Astrocyte (in vitro differentiated cells and primary cell): ENCODE measurements around the gene MTURN.

Experiments
- EZH2 ChIP-seq: IDR thresholded peaks from 2 replicates; pipeline ENCODE4 v1.6.1; 2012; ENCODE audit warnings: mild to moderate bottlenecking, low read length, inconsistent platforms; ENCODE audit not compliant: insufficient read depth
- TF ChIP-seq, protein P1 (sequence below): IDR thresholded peaks from 2 replicates; pipeline ENCODE4 v1.5.1; 2011; ENCODE audit warnings: low read depth, mild to moderate bottlenecking, inconsistent platforms, low read length, moderate library complexity; ENCODE audit not compliant: insufficient read depth

- TF ChIP-seq, protein P1, sequence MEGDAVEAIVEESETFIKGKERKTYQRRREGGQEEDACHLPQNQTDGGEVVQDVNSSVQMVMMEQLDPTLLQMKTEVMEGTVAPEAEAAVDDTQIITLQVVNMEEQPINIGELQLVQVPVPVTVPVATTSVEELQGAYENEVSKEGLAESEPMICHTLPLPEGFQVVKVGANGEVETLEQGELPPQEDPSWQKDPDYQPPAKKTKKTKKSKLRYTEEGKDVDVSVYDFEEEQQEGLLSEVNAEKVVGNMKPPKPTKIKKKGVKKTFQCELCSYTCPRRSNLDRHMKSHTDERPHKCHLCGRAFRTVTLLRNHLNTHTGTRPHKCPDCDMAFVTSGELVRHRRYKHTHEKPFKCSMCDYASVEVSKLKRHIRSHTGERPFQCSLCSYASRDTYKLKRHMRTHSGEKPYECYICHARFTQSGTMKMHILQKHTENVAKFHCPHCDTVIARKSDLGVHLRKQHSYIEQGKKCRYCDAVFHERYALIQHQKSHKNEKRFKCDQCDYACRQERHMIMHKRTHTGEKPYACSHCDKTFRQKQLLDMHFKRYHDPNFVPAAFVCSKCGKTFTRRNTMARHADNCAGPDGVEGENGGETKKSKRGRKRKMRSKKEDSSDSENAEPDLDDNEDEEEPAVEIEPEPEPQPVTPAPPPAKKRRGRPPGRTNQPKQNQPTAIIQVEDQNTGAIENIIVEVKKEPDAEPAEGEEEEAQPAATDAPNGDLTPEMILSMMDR: no peak
- no peak for TF ChIP-seq EZH2
Observed at GRCh38 chr7:30162133-30162532, 27.3 kb downstream of the MTURN start.
